ENCODE measurements around the gene CPSF2.
"Not testable (repeated sequence)": the region's sequence is repeated elsewhere in the genome, so short reads cannot be mapped to it uniquely, and the experiment has no call there.

CPSF2 gene

GRCh38 chr14:92134456-92134855 lies 12.7 kb downstream of the CPSF2 start:
- no peak overlapping the region for H3K27ac Mint-ChIP-seq
- peaks cover 13% of the 10 kb centered on the region for H3K36me3 Mint-ChIP-seq
- no peaks in the 10 kb centered on the region for H3K9me3 Mint-ChIP-seq
- no peaks in the 10 kb centered on the region for H3K27me3 Mint-ChIP-seq
- peaks cover 5% of the 10 kb centered on the region for H3K4me1 Mint-ChIP-seq
- H3K4me3 Mint-ChIP-seq = no peak overlapping the region

DNA sequence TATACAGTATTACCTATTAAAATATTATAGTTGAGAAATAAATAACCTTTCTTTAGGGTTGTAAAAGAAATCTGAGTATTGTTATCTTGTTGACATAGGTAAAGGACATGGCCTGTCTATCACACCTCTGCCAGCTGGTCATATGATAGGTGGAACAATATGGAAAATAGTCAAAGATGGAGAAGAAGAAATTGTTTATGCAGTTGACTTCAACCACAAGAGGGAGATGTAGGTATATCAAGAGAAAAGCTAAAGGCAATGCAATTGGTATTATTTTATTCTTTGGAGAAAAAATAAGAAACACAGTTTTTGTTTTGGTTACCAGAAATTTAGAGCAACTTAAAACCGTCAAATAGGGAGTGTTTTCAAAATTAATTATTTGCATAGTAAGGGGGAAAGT lies 13.5 kb downstream of the CPSF2 start:
- peaks cover under 1% of the 10 kb centered on the region for H3K4me1 Mint-ChIP-seq
- peaks cover 13% of the 10 kb centered on the region for H3K36me3 Mint-ChIP-seq
- H3K27ac Mint-ChIP-seq = no peak overlapping the region
- H3K27me3 Mint-ChIP-seq = no peaks in the 10 kb centered on the region
- no peaks in the 10 kb centered on the region for H3K9me3 Mint-ChIP-seq
- no peak overlapping the region for H3K4me3 Mint-ChIP-seq

- Mint-ChIP-seq H3K36me3 (peaks cover 31% of the 10 kb centered on the region), H3K27me3 (no peaks in the 10 kb centered on the region), H3K4me3 (no peak overlapping the region), H3K9me3 (no peaks in the 10 kb centered on the region), H3K27ac (no peak overlapping the region), H3K4me1 (peaks cover 18% of the 10 kb centered on the region)
Measured at GRCh38 chr14:92143309-92143708, 21.5 kb downstream of the CPSF2 start.

- Mint-ChIP-seq H3K27me3 (no peaks in the 10 kb centered on the region), H3K4me3 (no peak overlapping the region), H3K36me3 (peaks cover 31% of the 10 kb centered on the region), H3K4me1 (peaks cover 18% of the 10 kb centered on the region), H3K27ac (no peak overlapping the region), H3K9me3 (no peaks in the 10 kb centered on the region)
Measured at GRCh38 chr14:92143962-92144361, 22.2 kb downstream of the CPSF2 start.

DNA sequence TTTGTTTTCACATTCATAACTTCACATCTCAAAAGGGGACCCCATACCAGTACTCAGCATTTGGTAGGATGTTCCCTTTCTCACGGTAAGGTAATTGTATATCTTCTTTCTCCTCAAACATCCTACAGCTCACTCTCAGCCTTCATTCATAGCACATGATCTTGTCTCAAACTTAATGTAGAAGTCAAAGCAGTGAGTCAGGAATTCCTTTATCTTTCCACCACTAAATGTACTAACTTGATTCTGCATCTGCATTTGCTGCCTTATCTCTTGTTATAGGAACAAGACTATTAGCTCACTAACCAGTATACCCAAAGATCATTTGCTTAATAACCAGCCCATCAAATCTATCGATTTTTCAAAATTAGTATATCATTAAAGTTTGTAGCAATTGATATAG lies 22.9 kb downstream of the CPSF2 start:
- no peak overlapping the region for H3K4me3 Mint-ChIP-seq
- peaks cover 31% of the 10 kb centered on the region for H3K36me3 Mint-ChIP-seq
- H3K27ac Mint-ChIP-seq = peak overlapping the region; percentile 0
- H3K4me1 Mint-ChIP-seq = peaks cover 18% of the 10 kb centered on the region
- no peaks in the 10 kb centered on the region for H3K9me3 Mint-ChIP-seq
- no peaks in the 10 kb centered on the region for H3K27me3 Mint-ChIP-seq

DNA sequence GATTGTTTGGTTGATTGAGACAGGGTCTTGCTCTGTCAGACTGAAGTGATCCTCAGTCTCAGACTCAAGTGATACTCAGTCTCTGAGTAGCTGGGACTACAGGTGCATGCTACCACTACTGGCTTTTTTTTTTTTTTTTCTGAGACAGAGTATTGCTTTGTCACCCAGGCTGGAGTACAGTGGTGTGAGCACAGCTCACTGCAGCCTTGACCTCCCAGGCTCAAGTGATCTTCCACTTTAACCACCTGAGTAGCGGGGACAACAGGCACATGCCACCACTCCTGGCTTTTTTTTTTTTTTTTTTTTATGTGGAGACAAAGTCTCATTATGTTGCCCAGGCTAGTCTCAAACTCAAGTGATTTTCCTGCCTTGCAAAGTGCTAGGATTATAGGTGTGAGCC lies 31.8 kb downstream of the CPSF2 start:
- peaks cover 30% of the 10 kb centered on the region for H3K36me3 Mint-ChIP-seq

DNA sequence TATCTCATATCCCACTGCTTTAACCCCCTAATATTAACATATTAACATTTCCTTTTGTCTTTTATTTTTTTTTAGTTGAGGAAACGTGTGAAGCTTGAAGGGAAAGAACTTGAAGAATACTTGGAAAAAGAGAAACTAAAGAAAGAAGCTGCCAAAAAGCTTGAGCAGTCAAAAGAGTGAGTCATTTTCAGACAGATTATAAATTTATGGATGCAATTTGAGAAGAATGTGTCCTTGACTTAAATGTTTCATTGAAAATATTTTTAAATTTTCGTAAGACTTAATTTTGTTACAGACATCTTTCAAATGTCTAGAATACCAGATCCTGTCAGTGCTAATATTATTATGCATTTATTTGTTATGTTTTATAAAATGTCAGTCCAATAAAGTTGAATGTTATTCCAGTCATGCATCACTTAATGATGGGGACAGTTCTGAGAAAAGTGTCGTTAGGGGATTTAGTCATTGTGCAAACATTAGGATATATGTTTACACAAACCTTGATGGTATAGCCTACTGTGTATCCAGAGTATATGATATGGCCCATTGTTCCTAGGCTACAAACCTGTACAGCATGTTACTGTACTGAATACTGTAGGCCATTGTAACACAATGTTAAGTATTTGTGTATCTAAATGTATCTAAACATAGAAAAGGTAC lies 32.6 kb downstream of the CPSF2 start:
- H3K36me3 Mint-ChIP-seq = peaks cover 30% of the 10 kb centered on the region
- H3K4me3 Mint-ChIP-seq = no peak overlapping the region
- no peak overlapping the region for H3K27ac Mint-ChIP-seq

More for the DNA sequence above, 31.8 kb downstream of the CPSF2 start:
- no peaks in the 10 kb centered on the region for H3K9me3 Mint-ChIP-seq
- H3K27me3 Mint-ChIP-seq = no peaks in the 10 kb centered on the region
- peaks cover 9% of the 10 kb centered on the region for H3K4me1 Mint-ChIP-seq
- H3K4me3 Mint-ChIP-seq = no peak overlapping the region
- no peak overlapping the region for H3K27ac Mint-ChIP-seq

DNA sequence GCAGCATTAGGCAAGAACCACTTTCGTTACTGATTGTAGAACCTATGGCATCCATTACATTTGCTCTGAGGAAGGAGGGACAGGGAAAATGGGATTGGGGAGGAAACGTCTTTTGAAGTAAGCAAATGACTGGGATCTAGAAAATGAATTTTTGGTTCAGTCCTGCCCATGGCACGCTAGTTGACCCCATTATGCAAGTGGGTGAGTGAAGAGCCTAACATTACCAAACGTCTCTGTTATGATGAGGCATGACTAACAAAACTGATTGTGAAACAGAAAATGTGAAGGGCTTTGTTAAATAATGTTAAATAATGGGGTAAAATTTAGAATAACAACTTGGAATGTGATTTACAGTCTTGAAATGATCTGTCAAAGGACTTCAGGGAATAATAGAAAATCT lies 38.9 kb downstream of the CPSF2 start:
- H3K27ac Mint-ChIP-seq = no peak overlapping the region
- no peaks in the 10 kb centered on the region for H3K27me3 Mint-ChIP-seq
- no peak overlapping the region for H3K4me3 Mint-ChIP-seq
- peaks cover 6% of the 10 kb centered on the region for H3K4me1 Mint-ChIP-seq
- no peaks in the 10 kb centered on the region for H3K9me3 Mint-ChIP-seq
- H3K36me3 Mint-ChIP-seq = peaks cover 41% of the 10 kb centered on the region

More for the DNA sequence above, 32.6 kb downstream of the CPSF2 start:
- Mint-ChIP-seq H3K4me1 (peaks cover 9% of the 10 kb centered on the region), H3K9me3 (no peaks in the 10 kb centered on the region), H3K27me3 (no peaks in the 10 kb centered on the region)

- Mint-ChIP-seq H3K27ac (no peak overlapping the region), H3K36me3 (peaks cover 41% of the 10 kb centered on the region), H3K9me3 (no peaks in the 10 kb centered on the region), H3K4me3 (no peak overlapping the region), H3K4me1 (peaks cover 6% of the 10 kb centered on the region), H3K27me3 (no peaks in the 10 kb centered on the region)
Measured at GRCh38 chr14:92161521-92161920, 39.8 kb downstream of the CPSF2 start.

GRCh38 chr14:92164958-92165357 lies 43.2 kb downstream of the CPSF2 start:
- Mint-ChIP-seq H3K27me3 (no peaks in the 10 kb centered on the region), H3K4me1 (no peaks in the 10 kb centered on the region), H3K9me3 (no peaks in the 10 kb centered on the region), H3K36me3 (peaks cover 35% of the 10 kb centered on the region), H3K27ac (no peak overlapping the region), H3K4me3 (no peak overlapping the region)

DNA sequence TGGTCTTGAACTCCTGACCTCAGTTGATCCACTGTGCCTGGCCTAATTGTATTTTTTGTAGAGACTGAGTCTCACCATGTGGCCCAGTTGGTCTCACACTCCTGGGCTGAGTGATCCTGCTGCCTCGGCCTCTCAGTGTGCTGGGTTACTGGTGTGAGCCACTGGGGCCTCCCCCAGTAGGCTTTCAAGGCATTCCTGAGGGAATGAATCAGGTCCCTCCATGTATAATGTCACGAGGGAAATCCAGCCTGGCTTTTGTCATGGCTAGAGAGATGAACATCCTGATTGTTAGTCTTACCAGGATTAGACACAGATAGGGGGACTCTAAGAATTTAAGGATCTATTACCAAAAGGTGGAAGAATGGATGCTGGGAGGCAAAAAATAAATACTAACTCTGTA lies 51.9 kb downstream of the CPSF2 start:
- H3K4me3 Mint-ChIP-seq = no peak overlapping the region
- H3K36me3 Mint-ChIP-seq = peaks cover 6% of the 10 kb centered on the region
- H3K27me3 Mint-ChIP-seq = no peaks in the 10 kb centered on the region
- no peak overlapping the region for H3K27ac Mint-ChIP-seq
- H3K9me3 Mint-ChIP-seq = no peaks in the 10 kb centered on the region
- H3K4me1 Mint-ChIP-seq = no peaks in the 10 kb centered on the region

- peaks cover 2% of the 10 kb centered on the region for H3K36me3 Mint-ChIP-seq
Measured at GRCh38 chr14:92175811-92176210, 54.0 kb downstream of the CPSF2 start.

GRCh38 chr14:92176476-92176875 lies 54.7 kb downstream of the CPSF2 start:
- H3K9me3 Mint-ChIP-seq = no peaks in the 10 kb centered on the region
- no peak overlapping the region for H3K27ac Mint-ChIP-seq
- no peaks in the 10 kb centered on the region for H3K27me3 Mint-ChIP-seq
- no peak overlapping the region for H3K4me3 Mint-ChIP-seq
- peaks cover 2% of the 10 kb centered on the region for H3K36me3 Mint-ChIP-seq
- no peaks in the 10 kb centered on the region for H3K4me1 Mint-ChIP-seq

More at GRCh38 chr14:92175811-92176210, 54.0 kb downstream of the CPSF2 start:
- no peak overlapping the region for H3K27ac Mint-ChIP-seq
- no peaks in the 10 kb centered on the region for H3K4me1 Mint-ChIP-seq
- H3K27me3 Mint-ChIP-seq = no peaks in the 10 kb centered on the region
- H3K4me3 Mint-ChIP-seq = no peak overlapping the region
- no peaks in the 10 kb centered on the region for H3K9me3 Mint-ChIP-seq

GRCh38 chr14:92179178-92179577 lies 57.4 kb downstream of the CPSF2 start:
- H3K4me1 Mint-ChIP-seq, H3K27me3 Mint-ChIP-seq, H3K36me3 Mint-ChIP-seq, H3K4me3 Mint-ChIP-seq, H3K27ac Mint-ChIP-seq, H3K9me3 Mint-ChIP-seq: not testable (repeated sequence)

DNA sequence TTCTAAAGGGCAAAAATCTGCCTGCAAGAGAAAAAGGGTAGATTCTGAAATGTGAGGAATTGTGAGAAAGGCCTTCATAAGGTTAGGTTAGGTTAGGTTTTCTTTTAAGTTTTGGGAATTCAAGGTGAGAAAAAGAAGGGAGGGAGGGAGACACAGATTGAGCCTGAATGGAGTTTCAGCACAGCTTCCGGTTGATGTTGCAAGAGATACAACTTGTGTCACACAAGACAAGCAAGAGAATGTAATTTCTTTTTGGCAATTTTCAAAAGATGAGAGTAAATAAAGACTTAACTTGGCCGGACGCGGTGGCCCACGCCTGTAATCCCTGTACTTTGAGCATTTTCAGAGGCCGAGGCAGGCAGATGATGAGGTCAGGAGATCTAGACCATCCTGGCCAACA lies 63.8 kb downstream of the CPSF2 start:
- Mint-ChIP-seq H3K4me3 (no peak overlapping the region), H3K9me3 (no peaks in the 10 kb centered on the region), H3K36me3 (no peaks in the 10 kb centered on the region), H3K27ac (no peak overlapping the region), H3K4me1 (no peaks in the 10 kb centered on the region), H3K27me3 (no peaks in the 10 kb centered on the region)

GRCh38 chr14:92187616-92188015 lies 65.8 kb downstream of the CPSF2 start:
- H3K9me3 Mint-ChIP-seq, H3K4me1 Mint-ChIP-seq, H3K27me3 Mint-ChIP-seq, H3K36me3 Mint-ChIP-seq, H3K4me3 Mint-ChIP-seq, H3K27ac Mint-ChIP-seq: not testable (repeated sequence)

GRCh38 chr14:92190768-92191167 lies 69.0 kb downstream of the CPSF2 start:
- no peaks in the 10 kb centered on the region for H3K27me3 Mint-ChIP-seq
- no peak overlapping the region for H3K4me3 Mint-ChIP-seq
- H3K9me3 Mint-ChIP-seq = no peaks in the 10 kb centered on the region
- no peak overlapping the region for H3K27ac Mint-ChIP-seq
- no peaks in the 10 kb centered on the region for H3K4me1 Mint-ChIP-seq
- no peaks in the 10 kb centered on the region for H3K36me3 Mint-ChIP-seq

All from activated naive CD4-positive, alpha-beta T cell treated with anti-CD3 and anti-CD28 coated beads, Interleukin-2, amount 50 U/mL, for 24 hours (primary cell).